GM15510 (cell line): ENCODE results near the gene HORMAD1.

ENCODE experiments used
- POLR2A ChIP-seq: IDR thresholded peaks from 3 replicates; pipeline ENCODE4 v1.6.1; 2011; ENCODE audit warnings: borderline replicate concordance; ENCODE audit not compliant: insufficient read length; ENCODE audit errors: extremely low read depth

Gene HORMAD1

GRCh38 chr1:150662811-150663210 lies 57.9 kb downstream of the HORMAD1 start:
- no peak for TF ChIP-seq POLR2A

- no peak for TF ChIP-seq POLR2A
Observed at GRCh38 chr1:150661156-150661555, 59.5 kb downstream of the HORMAD1 start.

DNA sequence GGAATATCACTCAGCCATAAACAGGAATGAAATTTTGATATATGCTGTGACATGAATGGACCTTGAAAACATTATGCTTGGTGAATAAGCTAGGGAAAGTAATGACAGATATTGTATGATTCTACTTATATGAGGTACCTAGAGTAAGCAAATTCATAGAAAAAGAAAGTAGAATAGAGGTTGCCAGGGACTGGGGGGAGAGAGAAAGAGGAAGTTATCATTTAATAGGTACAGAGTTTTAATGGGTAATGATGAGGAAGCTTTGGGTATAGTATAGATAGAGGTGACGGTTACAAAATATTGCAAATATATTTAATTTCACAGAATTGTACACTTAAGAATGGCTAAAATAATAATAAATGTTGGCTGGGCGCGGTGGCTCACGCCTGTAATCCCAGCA lies 60.1 kb downstream of the HORMAD1 start:
- no peak for TF ChIP-seq POLR2A

DNA sequence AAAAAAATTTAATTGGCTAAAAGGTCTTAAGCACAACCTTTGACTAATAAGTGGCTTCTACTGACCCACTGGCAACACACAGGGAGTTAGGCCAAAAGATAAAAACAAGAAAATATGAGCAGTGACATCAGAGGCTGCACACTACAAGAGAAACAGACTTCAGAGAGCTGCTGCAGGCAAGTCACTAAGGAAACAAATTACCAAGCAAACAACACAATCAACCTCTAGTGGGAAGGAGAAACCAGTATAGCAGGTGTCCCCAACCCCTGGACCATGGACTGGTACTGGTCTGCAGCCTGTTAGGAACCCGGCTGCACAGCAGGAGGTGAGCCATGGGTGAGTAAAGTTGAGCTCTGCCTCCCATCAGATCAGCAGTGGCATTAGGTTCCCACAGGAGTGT lies 70.5 kb downstream of the HORMAD1 start:
- TF ChIP-seq POLR2A: no peak

- TF ChIP-seq POLR2A: no peak
Observed at GRCh38 chr1:150649441-150650075, 71.1 kb downstream of the HORMAD1 start.
